NOMO-1 (cell line): ENCODE results near the gene FAM25G.

Source experiments
- DNase-seq, 2 experiments: peaks; one replicate each; lab custom pipeline; 2025; ENCODE audit not compliant: unreplicated experiment in 2 of 2; lab: John Stamatoyannopoulos, UW

Gene FAM25G

DNA sequence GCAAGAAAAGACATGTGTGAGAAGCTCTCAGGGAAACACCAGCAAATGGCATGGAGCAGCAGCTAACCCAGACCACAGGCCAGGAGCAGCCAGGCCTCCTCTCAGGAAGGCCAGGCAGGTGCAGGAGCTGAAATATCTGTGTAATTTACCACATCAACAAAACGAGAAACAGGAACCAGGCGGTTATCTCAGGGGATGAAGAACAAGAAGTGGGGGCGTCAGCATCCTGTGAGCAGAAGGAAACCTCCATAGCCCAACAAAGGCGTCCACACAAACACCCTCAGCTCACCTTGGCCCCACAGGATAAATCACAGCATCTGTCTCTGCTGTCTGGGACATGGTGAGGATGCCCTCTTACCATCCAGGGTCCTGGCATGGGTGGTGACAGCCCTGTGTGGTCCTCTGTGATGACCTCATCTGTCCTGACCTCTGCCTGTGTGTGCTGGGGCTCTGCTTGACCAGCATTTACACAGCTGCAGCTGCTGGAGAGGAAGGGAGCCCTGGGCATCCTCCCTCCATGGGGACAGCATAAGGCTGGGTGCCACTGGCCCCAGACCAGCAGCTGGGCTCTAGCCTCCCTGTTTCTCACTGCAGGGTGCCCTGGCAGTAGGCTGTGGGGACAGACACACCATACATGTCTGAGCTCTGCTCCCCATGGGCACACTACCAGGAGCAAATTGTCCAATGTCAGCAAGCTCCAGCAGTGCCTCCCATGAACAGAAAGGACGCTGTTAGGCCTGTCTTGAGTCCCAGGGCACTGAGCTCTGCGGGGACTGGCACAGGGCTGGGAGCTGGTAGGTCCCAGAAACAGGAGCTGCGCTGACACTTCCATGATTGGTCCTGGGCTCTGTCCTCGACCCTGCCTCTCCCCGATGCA is 42.2 kb downstream of the FAM25G start:
- DNase-seq = peak in 1 of 2 experiments; percentile 25

DNA sequence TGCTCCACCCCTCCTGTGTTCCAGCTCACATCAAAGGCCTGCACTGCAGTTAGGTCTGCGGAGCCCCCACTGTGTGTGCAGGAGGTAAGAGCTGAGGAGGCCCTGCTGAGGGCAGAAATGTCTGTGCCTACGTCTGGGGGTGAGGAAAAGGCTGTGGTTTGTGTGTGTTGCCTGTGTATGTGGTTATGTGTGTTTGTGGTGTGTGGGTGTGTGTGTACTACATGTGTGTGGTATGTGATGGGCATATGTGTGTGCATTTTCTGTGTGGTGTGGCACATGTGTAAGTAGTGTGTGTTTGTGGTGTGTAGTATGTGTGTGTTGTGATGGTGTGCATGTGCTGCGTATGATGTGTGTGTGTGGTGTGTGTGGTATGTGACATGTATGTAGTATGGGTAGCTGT is 43.8 kb downstream of the FAM25G start:
- DNase-seq = no peak

DNA sequence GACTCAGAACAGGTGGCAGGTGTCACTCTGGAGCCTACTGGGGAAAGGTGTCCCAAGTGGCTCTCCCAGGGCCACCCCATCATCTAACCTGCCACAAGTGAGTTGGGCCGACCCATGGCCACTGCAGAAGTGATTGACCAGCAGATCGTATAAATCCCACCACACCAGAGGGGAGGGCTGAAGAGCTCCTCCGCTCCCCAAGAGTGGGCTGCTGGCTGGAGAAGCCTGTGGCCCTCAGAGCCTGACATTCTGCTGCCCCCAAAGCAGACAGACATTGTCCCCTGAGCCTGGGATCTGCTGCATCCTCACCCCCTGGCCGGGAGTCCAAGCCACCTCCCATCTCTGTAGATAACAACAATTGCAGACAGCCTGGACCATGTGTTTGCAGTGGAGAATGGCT is 44.3 kb downstream of the FAM25G start:
- DNase-seq = no peak

GRCh38 chr10:47445720-47446119 is 45.8 kb downstream of the FAM25G start:
- no peak for DNase-seq

- DNase-seq = no peak
These were observed 47.5 kb downstream of the FAM25G start for GRCh38 chr10:47444047-47444446.

DNA sequence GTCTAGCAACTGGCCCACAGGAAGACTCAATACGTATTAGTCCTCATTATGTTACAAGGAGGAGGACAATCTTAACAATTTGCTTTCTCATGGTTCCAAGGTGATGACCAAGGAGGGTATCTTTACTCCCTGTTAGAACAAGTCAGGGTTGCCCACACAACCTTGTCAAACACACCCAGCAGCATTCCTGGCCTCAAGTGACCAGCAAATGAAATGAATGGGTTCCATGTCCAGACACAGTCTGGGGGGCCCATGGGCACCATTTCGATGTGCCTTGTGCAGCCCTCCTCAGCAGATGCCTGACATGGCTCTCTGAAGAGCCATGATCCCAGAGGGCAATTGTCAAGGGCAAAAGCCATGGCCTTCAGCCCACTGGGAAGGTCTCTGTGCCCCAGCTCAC is 48.4 kb downstream of the FAM25G start:
- DNase-seq = no peak

- no peak for DNase-seq
These were observed 49.1 kb downstream of the FAM25G start for GRCh38 chr10:47442351-47442750.

GRCh38 chr10:47441938-47442337 is 49.6 kb downstream of the FAM25G start:
- DNase-seq = no peak

DNA sequence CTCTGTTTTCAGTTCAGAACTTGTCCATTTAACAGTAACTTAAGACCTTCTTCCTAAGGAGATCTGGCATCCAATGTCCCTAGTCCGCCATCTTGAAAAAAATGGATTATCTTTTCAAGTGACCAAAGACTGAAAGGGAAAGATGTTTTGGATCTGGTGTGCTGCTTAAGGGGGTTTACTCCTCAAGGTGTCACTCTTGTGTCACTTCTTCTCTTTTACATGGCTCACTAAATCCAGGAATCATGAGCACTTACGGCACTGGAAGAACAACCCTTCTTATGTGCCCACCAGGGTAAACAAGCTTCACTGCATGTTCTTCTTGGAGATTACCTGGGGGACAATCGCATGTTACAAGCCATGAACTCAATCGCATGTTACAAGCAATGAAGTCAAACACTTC is 51.3 kb downstream of the FAM25G start:
- no peak for DNase-seq

GRCh38 chr10:47438857-47439474 is 52.5 kb downstream of the FAM25G start:
- DNase-seq = no peak
